Measurements from ENCODE around the gene TMEM86B.

Gene TMEM86B, protein sequence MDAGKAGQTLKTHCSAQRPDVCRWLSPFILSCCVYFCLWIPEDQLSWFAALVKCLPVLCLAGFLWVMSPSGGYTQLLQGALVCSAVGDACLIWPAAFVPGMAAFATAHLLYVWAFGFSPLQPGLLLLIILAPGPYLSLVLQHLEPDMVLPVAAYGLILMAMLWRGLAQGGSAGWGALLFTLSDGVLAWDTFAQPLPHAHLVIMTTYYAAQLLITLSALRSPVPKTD

DNA sequence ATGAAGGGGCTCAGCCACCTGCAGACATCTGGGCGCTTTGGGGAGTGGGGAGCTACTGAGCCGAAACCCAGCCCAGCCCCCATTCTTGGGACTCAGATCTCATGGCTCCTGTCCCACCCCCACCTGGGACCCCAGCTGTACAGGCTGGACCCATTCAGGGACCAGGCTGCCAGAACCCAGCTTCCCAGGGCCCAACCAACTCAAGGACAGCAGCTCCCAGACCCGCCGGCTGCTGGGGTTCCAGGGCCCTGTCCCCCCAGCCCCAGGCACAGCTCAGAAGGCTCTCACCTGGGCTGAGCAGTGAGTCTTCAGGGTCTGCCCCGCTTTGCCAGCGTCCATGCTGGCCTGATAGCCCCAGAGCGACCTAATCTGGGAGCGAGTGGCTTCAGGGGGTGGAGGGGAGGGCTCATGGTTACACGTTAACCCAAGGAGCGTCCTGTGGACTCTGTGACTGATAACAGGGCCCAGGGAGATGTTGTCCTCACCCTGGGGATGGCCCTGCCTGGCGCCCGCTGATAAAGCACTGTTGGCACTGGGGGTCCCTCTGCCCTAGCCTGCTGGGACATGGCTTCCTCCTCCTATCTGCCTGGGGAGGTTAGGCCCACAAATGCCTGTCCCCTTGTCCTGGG is at the start of gene TMEM86B:
Gene TMEM86B, minus strand, starts transcription at position 361 of the 629 bp plus-strand sequence. Its CDS starts 22 bp downstream, at position 339.
- TF ChIP-seq, protein P1, sequence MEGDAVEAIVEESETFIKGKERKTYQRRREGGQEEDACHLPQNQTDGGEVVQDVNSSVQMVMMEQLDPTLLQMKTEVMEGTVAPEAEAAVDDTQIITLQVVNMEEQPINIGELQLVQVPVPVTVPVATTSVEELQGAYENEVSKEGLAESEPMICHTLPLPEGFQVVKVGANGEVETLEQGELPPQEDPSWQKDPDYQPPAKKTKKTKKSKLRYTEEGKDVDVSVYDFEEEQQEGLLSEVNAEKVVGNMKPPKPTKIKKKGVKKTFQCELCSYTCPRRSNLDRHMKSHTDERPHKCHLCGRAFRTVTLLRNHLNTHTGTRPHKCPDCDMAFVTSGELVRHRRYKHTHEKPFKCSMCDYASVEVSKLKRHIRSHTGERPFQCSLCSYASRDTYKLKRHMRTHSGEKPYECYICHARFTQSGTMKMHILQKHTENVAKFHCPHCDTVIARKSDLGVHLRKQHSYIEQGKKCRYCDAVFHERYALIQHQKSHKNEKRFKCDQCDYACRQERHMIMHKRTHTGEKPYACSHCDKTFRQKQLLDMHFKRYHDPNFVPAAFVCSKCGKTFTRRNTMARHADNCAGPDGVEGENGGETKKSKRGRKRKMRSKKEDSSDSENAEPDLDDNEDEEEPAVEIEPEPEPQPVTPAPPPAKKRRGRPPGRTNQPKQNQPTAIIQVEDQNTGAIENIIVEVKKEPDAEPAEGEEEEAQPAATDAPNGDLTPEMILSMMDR (IDR thresholded peaks at IDR 0.05; ENCODE audit: insufficient read depth, missing control alignments) = no peak
- FAIRE-seq (no peak), DNase-seq (ENCODE audit: insufficient read length, low spot score) (no peak)

DNA sequence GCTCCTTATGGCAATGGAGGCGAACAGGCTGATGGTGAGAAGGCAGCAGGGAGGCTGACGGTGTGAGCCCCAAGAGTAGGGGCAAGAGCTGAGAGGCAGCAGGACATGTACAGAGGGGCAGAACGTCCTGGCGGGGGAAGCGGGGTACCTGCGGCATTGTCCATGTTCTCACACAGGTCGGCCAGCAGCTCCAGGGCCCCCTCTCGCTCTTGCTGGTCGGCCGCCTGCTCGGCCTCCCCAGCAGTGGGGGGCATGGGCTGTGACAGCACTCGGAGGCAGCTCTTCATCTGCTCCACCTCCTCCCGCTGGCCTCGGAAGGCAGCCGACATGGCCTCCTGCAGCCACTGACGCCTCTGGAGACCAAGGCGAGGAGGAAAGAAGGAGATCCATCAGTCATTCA is 48.9 kb upstream of the TMEM86B start:
- TF ChIP-seq, protein P1 (IDR thresholded peaks at IDR 0.05; ENCODE audit: insufficient read depth, missing control alignments) = no peak
- no peak for FAIRE-seq
- no peak for DNase-seq (ENCODE audit: insufficient read length, low spot score)

DNA sequence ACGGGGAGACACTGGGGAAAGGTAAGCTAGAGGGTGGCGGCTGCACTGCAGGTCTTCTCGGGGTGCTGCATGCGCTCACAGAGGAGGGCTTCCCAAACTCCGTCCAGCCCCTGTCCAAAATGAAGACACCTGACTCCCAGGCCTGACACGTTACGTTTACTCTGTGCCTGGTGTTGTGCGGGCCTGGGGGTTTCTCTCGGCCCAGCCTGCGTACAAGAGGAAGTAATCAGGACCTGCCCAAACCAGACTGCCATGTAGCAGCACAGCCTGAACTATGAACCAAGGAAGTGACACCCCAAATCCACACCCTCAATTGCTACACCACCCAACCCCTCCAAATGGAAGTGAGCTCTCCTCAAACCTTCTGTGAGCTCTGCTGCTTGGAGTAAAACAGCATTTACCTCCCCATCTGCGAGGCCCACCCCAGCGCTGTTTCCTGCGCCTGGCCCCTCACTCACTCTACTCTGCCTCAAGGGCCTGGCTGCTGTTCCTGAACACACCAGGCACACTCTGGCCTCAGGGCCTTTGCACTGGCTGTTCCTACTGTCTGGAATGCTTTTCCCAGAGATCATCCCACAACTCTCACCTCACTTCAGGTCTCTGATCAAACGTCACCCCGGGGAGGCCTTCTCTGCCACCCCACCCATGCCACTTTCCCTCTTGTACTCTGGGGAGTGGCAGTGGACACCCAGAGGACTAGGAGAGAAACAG is 48.3 kb upstream of the TMEM86B start:
- no peak for FAIRE-seq
- no peak for DNase-seq (ENCODE audit: insufficient read length, low spot score)

DNA sequence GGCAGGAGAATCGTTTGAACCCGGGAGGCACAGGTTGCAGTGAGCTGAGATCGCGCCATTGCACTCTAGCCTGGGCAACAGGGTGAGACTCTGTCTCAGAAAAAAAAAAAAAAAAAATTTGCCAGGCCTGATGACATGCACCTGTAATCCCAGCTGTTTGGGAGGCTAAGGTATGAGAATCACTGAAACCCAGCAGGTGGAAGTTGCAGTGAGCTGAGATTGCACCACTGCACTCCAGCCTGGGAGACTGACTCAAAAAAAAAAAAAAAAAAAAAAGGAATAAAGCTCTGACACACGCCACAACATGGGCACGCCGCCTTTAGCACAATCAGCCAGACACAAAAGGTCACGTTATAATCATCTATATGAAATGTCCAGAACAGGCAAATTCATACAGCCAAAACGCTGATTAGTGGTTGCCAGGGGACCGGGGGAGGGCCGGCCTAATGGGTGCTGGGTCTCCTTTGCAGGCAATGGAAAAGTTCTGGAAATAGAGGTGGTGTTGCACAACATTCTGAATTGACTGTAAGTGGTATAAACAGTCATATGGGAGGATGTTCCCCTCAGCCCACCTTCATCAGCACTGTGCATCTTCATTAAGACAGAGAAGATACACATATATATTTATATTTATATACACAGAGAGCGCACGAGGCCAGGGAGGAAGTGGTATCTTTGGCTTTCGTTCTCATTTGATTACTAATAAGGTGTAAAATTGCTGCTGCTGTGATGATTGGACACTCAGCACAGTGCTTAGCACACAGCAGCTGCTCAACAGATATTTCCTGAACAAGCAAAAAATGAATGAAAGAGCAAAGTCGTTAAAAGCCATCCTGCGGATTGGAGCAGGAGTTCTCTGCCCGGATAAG is 47.5 kb upstream of the TMEM86B start:
- TF ChIP-seq, protein P1 (IDR thresholded peaks at IDR 0.05; ENCODE audit: insufficient read depth, missing control alignments) = no peak
- FAIRE-seq (no peak), DNase-seq (ENCODE audit: insufficient read length, low spot score) (no peak)

More for the DNA sequence above, 48.3 kb upstream of the TMEM86B start:
- TF ChIP-seq, protein P1 (IDR thresholded peaks at IDR 0.05; ENCODE audit: insufficient read depth, missing control alignments) = no peak

DNA sequence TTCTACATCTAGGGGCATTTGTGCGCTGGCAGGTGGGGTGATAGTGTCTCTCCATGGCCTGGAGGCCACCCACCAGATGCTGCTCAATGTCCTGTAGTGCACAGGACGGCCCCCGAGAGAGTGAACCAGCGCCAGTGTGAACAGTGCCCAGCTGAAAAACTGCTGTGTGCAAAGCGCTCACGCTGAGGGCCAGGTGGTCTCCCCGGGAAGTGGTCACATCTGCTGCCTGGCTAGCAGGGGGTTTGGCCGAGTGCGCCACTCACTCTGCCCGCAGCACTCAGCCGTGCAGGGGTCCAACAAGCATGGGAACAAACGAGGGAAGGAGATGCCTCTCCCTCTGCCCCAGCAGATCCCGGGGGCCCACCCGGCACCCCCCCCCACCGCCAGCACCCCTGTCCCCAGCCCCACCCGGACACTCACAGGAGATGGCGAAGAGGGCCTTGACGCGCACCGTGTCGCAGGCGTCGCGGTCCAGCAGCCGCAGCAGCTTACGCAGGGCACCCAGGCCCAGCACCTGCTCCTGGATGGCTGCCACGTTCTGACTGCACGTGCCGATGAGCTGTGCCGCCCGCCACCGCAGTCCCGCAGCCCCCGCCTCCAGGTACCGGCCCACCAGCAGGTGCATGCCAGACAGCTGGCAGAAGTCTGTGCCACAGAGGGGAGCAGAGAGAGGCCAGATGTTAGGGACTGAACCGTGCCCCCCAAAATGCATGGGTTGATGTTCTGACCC is 45.6 kb upstream of the TMEM86B start:
- FAIRE-seq (no peak), DNase-seq (ENCODE audit: insufficient read length, low spot score) (no peak)
- TF ChIP-seq, protein P1 (IDR thresholded peaks at IDR 0.05; ENCODE audit: insufficient read depth, missing control alignments) = no peak

DNA sequence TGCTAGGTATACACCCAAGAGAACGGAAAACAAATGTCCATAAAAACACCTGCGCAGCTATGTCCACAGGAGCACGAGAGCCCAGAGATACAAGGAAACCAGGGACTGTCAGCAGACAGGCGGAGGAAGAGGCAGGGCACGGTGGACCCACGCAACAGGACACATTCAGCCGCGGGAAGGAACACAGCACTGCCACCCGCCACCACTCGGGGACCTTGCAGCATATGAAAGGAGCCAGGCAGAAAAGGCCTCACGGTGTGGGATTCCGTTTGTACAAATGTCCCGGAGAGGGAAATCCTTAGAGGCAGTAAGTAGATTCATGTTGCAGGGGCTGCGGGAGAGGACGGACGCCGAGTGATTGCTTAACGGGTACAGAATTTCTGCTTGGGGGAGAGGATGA is 43.6 kb upstream of the TMEM86B start:
- FAIRE-seq (no peak), DNase-seq (ENCODE audit: insufficient read length, low spot score) (no peak)
- TF ChIP-seq, protein P1 (IDR thresholded peaks at IDR 0.05; ENCODE audit: insufficient read depth, missing control alignments) = no peak
